ENCODE data around the gene LGR6. TPM values are rescaled to one million over a fixed set of nuclear protein-coding genes. Genes with fewer than 3 reads are reported as not detected.

LGR6 gene
- total RNA-seq, 1 donor from 2014 or later, result 1.4 TPM

GRCh38 chr1:202217951-202218350 lies 24.4 kb downstream of the LGR6 start:
- ATAC-seq, result no peak
- no peak for DNase-seq (ENCODE audit: low spot score)

GRCh38 chr1:202220733-202221132 lies 27.1 kb downstream of the LGR6 start:
- DNase-seq (ENCODE audit: low spot score) (no peak), ATAC-seq (no peak)

GRCh38 chr1:202221911-202222909 lies 28.6 kb downstream of the LGR6 start:
- ATAC-seq, result no peak
- DNase-seq (ENCODE audit: low spot score), result no peak

GRCh38 chr1:202223121-202223860 lies 29.7 kb downstream of the LGR6 start:
- DNase-seq (ENCODE audit: low spot score) (no peak), ATAC-seq (no peak)

GRCh38 chr1:202224453-202224852 lies 30.9 kb downstream of the LGR6 start:
- DNase-seq (ENCODE audit: low spot score), result no peak
- ATAC-seq, result no peak

GRCh38 chr1:202225131-202225530 lies 31.5 kb downstream of the LGR6 start:
- no peak for ATAC-seq
- DNase-seq (ENCODE audit: low spot score), result no peak

GRCh38 chr1:202227053-202227672 lies 33.6 kb downstream of the LGR6 start:
- no peak for ATAC-seq

GRCh38 chr1:202227997-202228401 lies 34.4 kb downstream of the LGR6 start:
- DNase-seq (ENCODE audit: low spot score) (no peak), ATAC-seq (no peak)

More at GRCh38 chr1:202227053-202227672, 33.6 kb downstream of the LGR6 start:
- DNase-seq (ENCODE audit: low spot score), result no peak

- DNase-seq (ENCODE audit: low spot score), result no peak
- no peak for ATAC-seq
Measured at GRCh38 chr1:202228484-202229122, 35.0 kb downstream of the LGR6 start.

- ATAC-seq, result no peak
- no peak for DNase-seq (ENCODE audit: low spot score)
Measured at GRCh38 chr1:202229376-202229775, 35.8 kb downstream of the LGR6 start.

- ATAC-seq (no peak), DNase-seq (ENCODE audit: low spot score) (no peak)
Measured at GRCh38 chr1:202230061-202230938, 36.7 kb downstream of the LGR6 start.

- DNase-seq (ENCODE audit: low spot score) (no peak), ATAC-seq (no peak)
Measured at GRCh38 chr1:202230939-202231645, 37.5 kb downstream of the LGR6 start.

GRCh38 chr1:202233171-202233570 lies 39.6 kb downstream of the LGR6 start:
- DNase-seq (ENCODE audit: low spot score), result no peak
- no peak for ATAC-seq

GRCh38 chr1:202233804-202234203 lies 40.2 kb downstream of the LGR6 start:
- no peak for DNase-seq (ENCODE audit: low spot score)
- ATAC-seq, result no peak

GRCh38 chr1:202234331-202235002 lies 40.9 kb downstream of the LGR6 start:
- ATAC-seq (no peak), DNase-seq (ENCODE audit: low spot score) (no peak)

- ATAC-seq (no peak), DNase-seq (ENCODE audit: low spot score) (no peak)
Measured at GRCh38 chr1:202235003-202235660, 41.5 kb downstream of the LGR6 start.

- ATAC-seq, result peak; percentile 95
- peak; percentile 68 for DNase-seq (ENCODE audit: low spot score)
Measured at GRCh38 chr1:202235856-202236837, 42.5 kb downstream of the LGR6 start.
